ENCODE data around the gene TMEM117.
"Not testable (repeated sequence)": the region's sequence is repeated elsewhere in the genome, so short reads cannot be mapped to it uniquely, and the experiment has no call there.

Gene TMEM117

DNA sequence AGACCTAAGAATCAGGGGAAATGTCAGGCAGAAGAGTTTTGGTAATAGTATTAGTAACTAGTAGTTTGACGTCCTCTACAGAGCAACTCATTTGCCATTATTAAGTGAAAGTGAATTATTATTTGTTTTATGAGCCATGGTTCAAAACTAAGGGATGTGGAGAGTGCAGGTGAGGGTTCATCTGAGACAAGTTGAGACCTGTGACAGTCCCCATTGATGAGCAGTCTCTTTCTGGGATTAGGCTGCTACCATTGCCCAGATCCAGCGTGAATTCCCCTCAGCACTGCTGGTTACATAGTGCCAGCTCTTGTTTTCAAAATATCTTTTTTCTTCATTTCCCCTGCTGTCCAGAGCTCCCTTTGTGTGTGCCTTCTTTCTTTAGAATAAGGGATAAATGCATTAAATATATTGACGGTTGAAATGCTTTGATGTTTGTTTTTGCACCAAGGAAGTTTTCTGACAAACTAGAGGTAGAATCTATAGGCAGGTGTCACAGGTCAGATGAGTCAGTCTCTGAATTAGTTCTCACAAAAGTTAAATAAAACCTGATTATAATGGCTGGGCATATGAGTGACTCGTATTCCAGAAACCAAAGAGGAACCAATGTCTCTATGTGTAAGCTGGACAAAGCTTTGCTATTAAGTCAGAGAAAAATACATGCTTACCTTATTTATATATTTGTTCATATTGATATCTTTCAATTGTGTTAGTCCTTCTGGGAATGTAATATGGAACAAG is 381.4 kb downstream of the TMEM117 start:
- DNase-seq (ENCODE audit: low read depth in 2 of 2), result no peak

DNA sequence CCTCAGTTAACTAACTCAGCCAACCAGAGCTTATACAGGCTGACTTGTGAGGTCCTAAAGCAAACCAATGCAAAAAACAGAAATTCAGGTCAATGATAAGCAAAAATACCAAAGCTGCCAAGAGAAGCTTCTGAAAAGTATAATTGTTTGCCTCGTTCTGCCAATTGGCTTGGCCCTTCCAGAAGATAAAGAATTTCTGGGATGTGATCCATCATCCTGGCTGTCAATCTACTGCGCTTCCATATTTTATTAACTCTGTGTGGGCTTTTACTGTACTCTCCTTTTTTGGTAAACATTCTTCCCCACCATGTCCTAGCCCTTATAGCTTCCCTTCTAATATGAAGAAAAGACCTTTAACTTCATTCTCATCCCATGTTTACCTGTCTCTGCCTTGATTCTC is 387.9 kb downstream of the TMEM117 start:
- no peak for DNase-seq (ENCODE audit: low read depth in 2 of 2)

DNA sequence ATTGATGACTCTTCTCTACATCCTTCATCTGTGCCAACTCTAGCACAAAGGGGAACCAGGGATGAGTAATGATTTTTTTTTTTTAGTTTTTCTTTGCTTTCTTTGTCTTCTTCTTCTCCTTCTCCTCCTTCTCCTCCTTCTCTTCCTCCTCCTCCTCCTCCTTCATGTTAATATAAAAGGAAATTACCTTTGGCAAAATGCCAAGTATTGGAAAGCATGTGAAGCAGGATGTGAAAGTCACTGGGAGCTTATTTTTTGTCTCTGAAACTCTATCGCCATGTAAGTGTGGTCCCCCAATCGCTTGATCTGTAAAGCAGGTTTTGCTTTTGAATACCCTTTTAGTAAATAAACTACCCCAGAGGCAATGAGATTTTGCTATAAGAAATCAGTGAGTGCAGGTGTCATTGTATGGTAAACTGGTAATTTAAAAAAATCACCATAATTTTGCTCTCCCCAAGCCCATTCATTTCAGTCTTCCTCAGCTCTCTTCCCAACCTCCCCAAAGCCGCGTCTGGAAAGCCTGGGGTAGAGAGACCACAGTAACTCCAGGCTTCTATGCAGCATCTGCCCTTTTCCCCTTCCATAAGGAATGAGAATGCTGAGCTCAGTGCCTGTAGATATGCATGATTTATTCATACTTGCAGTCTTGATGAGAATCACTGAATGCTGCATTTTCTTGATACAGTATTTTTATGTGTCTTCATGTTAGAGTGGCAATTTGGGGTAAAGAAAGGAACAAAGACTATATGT is 388.7 kb downstream of the TMEM117 start:
- DNase-seq (ENCODE audit: low read depth in 2 of 2), result no peak

DNA sequence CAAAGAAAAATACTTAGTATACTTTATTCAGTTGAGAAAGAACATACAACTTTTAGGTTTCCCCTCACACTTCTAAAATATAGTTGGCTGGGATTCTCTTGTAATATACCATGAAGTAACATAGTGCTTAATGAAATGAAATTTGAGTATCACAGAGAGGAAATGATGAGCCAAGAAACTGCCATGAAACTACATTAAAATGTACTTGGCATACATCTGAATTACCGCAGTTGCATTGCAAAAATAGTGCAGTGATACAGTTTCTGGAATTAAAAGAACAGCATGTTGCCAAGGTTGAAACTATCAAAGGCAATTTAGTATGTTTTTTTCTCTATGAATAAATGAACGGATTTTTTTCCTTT is 389.2 kb downstream of the TMEM117 start:
- no peak for DNase-seq (ENCODE audit: low read depth in 2 of 2)

DNA sequence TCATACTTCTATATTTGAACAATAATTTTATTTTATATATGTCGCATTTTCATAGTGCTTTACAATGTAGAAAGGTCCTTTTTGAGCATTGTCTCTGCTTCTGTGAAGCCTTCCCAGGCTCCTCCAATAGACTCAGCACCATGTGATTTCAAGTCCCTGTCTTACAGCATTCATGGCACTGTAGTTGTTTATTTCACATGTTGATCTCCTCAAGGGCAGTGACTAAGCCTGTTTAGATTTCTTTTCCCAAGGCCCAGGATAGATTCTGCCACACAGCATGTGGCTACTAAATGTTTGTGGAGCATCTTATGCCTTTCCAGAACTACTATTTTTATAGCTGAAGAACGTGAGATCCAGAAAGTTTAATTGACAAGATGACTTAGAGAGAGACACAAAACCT is 391.7 kb downstream of the TMEM117 start:
- DNase-seq (ENCODE audit: low read depth in 2 of 2), result no peak

DNA sequence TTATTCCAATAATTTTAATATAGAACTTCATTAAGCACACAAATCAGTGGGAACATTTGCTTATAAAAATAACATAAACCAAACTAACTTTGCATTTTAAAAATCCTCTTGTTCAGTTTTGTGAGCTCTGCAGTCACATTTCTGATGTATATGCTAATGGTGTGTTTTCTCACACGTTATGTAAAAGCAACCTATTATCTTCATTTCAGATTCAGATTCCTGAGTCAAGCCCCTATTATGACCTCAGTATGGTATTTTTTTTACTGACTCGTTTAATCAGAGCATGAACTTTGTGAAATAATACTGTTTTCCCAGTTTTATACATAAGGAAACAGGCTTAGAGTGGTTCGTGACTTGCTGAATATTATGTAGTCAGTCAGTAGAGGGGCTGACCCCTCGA is 394.0 kb downstream of the TMEM117 start:
- no peak for DNase-seq (ENCODE audit: low read depth in 2 of 2)

DNA sequence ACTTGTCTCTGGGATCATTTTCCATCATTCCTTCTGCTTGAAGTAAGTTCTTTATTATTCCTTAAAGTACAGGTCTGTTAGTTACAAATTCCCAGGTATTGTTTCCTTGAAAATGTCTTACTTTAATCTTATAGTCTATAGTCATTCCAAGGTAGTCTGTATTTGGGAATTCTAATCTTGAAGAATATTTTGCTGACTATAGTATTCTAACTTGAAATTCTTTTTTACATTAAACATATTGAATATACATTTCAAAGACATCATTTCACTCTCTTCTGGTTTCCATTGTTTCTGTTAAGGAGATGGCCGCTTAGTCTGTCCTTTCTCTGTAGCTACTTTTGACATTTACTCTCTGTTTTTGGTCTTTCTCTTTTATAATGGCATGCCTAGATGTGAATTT is 399.8 kb downstream of the TMEM117 start:
- no peak for DNase-seq (ENCODE audit: low read depth in 2 of 2)

DNA sequence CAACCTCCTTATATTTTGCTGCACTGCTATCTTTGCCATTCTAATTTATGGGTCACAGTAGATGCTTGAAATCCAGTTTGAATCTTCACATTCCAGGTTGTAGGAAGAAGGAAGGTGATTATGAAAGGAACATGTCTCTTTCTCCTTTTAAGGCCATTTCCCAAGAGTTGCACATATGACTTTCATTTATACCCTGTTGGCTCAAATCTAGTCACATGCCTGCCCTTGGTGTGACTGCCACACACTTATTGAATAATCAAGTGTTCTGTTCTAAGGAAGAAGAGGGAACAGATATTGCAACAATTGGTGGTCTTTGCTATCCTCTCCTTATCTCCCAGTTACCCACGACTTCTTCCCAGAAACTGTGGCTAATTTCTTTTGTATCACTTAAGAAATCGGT is 404.3 kb downstream of the TMEM117 start:
- no peak for DNase-seq (ENCODE audit: low read depth in 2 of 2)

DNA sequence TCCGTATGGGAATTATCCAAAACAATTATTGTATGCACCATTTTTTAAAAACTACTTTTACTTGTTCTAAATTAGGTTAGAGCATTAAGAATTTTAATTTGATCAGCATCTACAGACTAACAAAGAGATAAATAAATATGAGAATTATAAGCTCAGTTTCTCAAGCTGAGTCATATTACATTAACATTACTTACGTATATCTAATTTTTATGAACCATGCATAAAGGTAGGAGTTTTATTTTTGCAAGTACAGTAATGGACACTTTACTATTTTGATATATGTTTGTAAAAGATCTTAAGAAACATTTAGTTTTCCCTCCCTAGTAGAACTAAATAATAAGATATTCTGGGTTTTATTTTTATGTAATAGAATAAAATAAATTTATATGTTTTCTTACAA is 410.1 kb downstream of the TMEM117 start:
- DNase-seq (ENCODE audit: low read depth in 2 of 2), result no peak

DNA sequence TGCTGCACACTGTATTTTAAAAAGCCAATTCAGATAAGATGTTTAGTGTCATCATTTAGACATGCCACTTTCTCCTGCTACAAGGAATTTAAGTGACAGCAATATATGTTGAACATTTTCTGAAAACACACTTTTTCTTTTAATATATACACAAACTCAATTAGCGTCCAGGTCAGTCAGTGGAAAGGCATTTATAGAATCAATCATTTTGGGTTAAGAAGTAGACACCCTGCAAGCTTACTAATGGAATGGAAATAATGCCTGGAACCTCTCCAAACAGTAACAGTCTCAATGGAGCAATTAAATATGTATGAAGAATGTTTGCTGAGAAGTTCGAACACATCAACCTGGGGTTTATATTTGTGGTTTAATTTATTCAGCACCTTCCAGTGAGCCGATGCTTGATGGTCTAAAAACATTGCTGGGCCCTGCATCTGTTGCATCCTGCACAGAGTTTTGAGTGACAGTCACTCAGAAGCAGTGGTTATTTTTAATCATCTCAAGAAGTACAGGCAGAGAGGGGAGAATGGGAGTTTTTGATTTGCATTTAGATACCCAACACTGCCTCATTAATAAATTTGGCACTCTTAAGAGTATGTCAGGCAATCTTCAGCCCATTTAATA is 410.7 kb downstream of the TMEM117 start:
- DNase-seq (ENCODE audit: low read depth in 2 of 2), result no peak

DNA sequence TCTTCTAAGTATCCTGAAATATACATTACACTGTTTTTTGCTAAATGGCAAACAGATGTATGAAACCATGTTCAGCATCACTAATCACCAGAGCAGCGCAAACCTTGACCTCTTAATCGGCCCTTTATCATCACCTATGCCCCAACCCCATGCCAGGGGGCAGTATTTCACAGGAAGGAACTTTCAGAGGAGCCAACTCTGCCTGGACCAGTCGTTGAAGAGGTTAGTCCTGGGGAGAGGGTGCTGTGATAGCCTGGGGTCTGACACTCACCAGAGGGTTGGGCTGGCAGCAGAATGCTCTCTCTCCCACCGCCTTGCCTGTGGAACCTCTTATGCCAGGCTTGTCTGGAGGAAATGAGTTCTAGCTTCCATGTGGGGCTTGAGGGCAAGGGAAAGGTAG is 411.7 kb downstream of the TMEM117 start:
- no peak for DNase-seq (ENCODE audit: low read depth in 2 of 2)

DNA sequence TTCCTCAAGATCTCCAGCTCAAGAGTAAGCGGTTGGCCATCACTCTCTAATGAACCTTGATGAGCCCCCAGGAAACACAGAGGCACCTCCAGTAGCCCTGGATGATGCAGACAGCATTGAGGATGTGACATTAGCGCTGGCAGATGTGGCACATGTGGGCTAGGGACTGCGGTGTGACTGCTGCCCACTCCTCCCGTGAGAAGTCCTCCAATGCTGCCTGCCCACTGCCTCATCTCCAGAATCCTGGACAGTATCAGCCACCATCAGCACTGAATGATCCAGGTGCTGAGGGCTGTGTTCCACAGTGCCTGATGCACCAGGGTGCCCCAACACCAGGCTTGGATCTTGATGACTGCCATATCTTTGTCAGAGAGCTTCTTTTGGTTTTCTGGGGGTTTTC is 412.6 kb downstream of the TMEM117 start:
- no peak for DNase-seq (ENCODE audit: low read depth in 2 of 2)

DNA sequence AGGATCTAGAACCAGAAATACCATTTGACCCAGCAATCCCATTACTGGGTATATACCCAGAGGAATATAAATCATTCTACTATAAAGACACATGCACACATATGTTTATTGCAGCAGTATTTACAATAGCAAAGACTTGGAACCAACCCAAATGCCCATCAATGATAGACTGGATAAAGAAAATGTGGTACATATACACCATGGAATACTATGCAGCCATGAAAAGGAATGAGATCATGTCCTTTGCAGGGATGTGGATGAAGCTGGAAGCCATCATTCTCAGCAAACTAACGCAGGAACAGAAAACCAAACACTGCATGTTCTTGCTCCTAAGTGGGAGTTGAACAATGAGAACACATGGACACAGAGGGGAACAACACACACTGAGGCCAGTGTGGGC is 414.6 kb downstream of the TMEM117 start:
- DNase-seq (ENCODE audit: low read depth in 2 of 2), result not testable (repeated sequence)

DNA sequence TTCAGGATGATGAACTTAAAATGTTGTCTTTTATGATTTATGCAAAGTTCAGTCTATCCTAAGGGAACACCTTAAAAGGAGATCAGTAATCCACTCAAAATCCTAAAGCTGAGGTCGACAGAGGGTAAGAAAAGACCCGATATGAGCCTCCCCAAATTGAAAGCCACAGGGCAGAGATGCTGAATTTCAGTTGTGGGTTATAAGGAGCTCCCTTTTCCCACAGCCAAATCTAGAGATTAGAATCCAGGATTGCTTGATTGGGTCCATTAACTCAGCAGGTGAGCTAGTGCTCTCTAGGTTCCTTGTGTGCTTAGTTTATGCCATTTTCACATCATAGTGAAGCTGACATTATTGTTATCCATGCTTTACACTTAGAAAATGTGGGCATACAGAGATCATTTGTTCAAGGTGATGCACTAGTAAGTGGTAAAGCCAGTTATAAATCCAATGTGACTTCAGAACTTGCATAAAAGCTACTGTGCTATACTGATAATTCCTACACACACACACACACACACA is 417.5 kb downstream of the TMEM117 start:
- no peak for DNase-seq (ENCODE audit: low read depth in 2 of 2)

DNA sequence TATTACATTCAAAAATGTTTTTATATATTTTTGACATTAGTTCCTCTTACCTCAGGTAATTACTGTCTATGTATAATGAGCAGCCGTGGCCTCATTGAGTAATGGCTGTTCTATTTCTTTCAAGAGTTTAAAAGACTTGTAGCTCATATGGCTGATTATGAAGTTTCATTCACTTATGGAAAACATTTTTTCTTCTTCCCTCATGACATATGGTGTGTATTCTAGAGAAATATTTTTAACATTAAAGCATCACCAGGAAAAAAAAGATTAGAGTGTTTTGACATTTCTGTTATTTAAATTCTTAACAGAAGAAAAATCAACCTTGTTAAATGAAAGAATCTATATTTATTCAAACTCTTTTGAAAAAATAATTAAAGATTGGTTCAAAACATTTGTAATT is 422.4 kb downstream of the TMEM117 start:
- DNase-seq (ENCODE audit: low read depth in 2 of 2), result no peak

DNA sequence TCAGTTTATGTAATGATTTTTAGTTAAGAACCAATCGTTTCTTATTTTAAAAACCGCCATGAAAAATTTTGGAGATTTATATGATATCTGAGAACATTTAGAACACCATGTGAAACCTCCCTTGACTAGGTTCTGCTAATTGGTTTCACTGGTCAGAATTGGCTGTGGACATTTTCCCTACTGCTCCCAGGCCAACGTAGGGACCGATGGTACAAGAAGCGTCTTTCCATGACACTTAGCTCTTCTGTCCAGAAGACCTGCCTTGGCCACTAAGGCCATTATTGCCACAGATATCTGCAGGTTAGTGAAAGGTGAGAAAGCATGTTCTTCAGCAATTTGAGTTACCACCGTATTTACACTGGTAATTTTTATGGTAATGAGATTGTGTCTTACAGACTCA is 424.0 kb downstream of the TMEM117 start:
- DNase-seq (ENCODE audit: low read depth in 2 of 2), result no peak

DNA sequence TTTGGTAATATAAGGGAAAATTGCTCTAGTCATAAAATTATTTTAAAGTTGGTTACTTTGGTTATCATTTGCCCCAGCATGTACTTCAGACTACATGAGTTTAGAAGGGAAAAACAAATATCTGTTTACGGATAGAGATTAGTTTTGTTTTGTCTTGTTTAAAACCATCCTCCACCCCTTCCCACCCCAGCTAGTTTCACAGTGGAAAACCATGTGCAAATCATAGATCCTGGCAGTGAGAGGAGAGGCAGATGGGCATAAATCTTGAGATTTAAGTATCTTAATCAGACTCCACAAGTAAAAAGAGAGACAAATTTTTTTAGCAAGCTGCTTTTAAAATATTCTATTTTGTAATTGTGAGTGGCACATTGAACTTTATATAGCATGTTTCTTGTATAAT is 424.7 kb downstream of the TMEM117 start:
- no peak for DNase-seq (ENCODE audit: low read depth in 2 of 2)

DNA sequence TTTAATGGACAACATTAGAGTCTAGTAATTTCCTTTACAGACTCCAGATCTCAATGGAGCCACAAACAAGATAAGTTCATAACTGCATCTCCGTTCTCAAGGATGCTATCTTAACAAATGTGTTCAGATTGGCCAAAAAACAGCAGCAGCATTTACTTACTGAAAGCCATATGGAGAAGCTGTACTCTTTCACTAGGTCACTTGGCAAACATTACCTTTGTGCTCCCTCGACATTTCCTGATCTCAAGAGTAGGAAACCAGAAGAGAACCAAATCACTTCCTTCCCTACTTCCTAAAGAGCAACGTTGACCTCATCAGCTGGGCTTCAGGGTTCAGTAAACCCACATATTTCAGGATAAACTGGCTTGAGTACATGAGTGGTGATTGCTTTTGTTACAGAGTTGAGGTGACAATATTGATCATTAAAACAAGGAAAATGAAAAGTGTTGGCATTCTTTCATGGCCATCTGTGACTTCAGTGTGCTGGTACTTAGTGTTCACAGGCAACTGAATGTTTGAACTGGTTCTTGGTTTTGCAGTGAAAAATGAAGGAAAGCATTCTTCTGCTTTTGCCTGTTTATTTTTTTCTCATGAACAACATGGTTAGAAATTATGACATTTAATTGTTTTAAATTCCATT is 449.6 kb downstream of the TMEM117 start:
- DNase-seq (ENCODE audit: low read depth in 2 of 2), result no peak

DNA sequence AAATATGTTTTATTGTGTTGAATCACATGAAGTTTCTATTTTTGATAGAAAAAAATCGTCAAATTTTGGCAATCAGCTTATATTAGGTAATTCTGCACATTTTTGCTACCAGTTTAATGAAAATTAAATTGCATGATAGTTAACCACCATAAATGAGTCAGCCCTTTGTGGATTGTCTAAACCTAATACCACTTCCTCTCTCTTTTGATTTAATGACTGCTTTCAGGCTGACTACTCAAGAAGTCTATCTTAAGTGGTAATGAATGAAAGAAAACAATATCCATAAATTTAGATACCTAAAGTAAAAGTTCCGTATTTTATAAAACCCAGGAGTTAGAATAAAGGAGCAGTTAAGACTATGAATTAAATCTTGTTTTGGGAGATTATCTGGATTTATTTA is 450.5 kb downstream of the TMEM117 start:
- DNase-seq (ENCODE audit: low read depth in 2 of 2), result no peak

DNA sequence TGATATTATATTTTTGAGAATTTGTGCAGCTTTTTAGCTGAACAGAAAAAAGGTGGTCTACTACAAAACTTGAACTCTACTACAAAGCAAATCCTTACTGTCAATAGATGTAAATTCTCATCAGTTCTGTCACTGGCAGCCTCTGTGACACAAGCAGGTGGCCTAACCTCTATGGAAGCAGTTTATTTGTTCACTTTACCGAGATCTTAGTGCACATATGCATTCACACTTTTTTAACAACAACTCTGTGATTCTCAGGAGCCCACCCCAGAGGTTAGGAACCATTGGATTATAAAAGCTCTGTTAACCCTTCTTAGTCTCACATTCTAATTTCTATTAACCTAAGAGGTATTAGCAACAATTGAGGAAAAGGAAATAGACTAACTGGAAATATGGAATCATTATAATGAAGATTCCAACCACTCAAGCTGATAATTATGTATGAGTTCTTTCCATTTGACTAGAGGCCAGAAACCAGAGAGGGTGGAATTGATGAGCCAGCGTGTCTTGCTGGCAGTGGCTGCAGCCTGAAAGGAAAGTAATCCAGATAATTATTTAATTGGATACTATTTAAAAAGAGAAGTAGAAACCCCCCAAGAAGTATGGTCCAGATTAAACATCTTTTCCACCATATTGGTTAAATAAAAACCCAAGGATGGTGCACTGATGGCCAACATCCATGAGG is 451.1 kb downstream of the TMEM117 start:
- no peak for DNase-seq (ENCODE audit: low read depth in 2 of 2)

DNA sequence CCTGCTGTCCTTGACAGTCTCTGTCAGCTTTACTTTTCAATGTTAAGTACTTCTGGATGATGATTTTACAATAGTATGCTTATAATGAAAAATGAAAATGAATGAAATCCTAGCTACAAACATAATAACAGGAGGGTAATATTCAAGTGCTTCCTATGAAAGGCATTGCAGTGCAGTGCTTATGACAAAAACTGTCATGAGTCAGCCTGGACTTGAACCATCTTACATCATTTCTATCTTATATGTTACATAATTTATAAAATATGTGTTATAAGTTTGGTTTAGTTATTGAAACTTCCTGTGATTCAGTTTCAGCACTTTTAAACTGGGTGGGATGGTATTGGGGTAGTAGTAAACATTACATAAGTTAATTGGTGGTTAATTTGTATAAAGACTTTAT is 451.7 kb downstream of the TMEM117 start:
- no peak for DNase-seq (ENCODE audit: low read depth in 2 of 2)

DNA sequence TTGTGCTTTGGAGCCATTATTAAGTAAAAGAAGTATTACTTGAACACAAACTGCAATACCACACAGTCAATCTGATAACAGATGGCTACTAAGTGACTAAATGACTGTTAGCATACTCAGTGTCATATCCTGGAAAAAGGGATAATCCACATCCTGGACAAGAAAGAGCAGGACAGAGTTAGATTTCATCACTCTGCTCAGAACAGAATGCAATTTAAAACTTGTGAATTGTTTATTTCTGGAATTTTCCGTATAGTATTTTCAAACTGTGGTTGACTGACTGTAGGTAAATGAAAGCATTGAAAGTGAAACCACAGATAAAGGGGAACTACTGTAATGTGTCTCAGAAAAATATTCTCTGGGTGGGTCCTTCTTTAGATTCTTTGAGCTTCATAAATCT is 458.8 kb downstream of the TMEM117 start:
- DNase-seq (ENCODE audit: low read depth in 2 of 2), result no peak

Measured in stimulated activated CD4-positive, alpha-beta T cell treated with anti-CD3 and anti-CD28 coated beads, Interleukin-1b, Interleukin-23, amount 100 ng/mL, for 4 hours (primary cell).